GM18951 (cell line): Measurements from ENCODE around the gene WHRN.

Experiments
- POLR2A ChIP-seq: IDR thresholded peaks from 4 replicates; pipeline ENCODE4 v1.6.1; 2011; ENCODE audit warnings: mild to moderate bottlenecking; ENCODE audit not compliant: insufficient read length, insufficient read depth; ENCODE audit errors: extremely low read depth
- in situ Hi-C: fragments of 300-500 bp; cut with MboI; formaldehyde crosslinking; loops from one replicate; pipeline ENCODE4 v1.12.0; 2022; ENCODE audit warnings: low sequenced_read_pairs, mixed read lengths, inconsistent platforms; ENCODE audit not compliant: unreplicated experiment

WHRN gene

GRCh38 chr9:114467910-114468309 lies 37.4 kb downstream of the WHRN start:
- in situ Hi-C loops: no loop called here

GRCh38 chr9:114467226-114467750 lies 38.0 kb downstream of the WHRN start:
- in situ Hi-C loops: no loop called here
- TF ChIP-seq POLR2A: no peak

More at GRCh38 chr9:114467910-114468309, 37.4 kb downstream of the WHRN start:
- no peak for TF ChIP-seq POLR2A

- in situ Hi-C loops: no loop called here
Observed at GRCh38 chr9:114465906-114466900, 39.1 kb downstream of the WHRN start.

GRCh38 chr9:114465417-114465816 lies 39.9 kb downstream of the WHRN start:
- TF ChIP-seq POLR2A: no peak
- in situ Hi-C loops: no loop called here

More at GRCh38 chr9:114465906-114466900, 39.1 kb downstream of the WHRN start:
- no peak for TF ChIP-seq POLR2A

- TF ChIP-seq POLR2A: no peak
- in situ Hi-C loops: no loop called here
Observed at GRCh38 chr9:114464281-114465051, 40.8 kb downstream of the WHRN start.

GRCh38 chr9:114462791-114463190 lies 42.5 kb downstream of the WHRN start:
- TF ChIP-seq POLR2A: no peak
- in situ Hi-C loops: no loop called here

GRCh38 chr9:114461468-114461867 lies 43.8 kb downstream of the WHRN start:
- in situ Hi-C loops: no loop called here
- no peak for TF ChIP-seq POLR2A

GRCh38 chr9:114460513-114461199 lies 44.6 kb downstream of the WHRN start:
- in situ Hi-C loops: no loop called here
- TF ChIP-seq POLR2A: no peak

- in situ Hi-C loops: no loop called here
Observed at GRCh38 chr9:114459464-114459863, 45.8 kb downstream of the WHRN start.

GRCh38 chr9:114456929-114457328 lies 48.3 kb downstream of the WHRN start:
- in situ Hi-C loops: no loop called here
- TF ChIP-seq POLR2A: no peak

More at GRCh38 chr9:114459464-114459863, 45.8 kb downstream of the WHRN start:
- TF ChIP-seq POLR2A: no peak

- in situ Hi-C loops: no loop called here
- TF ChIP-seq POLR2A: no peak
Observed at GRCh38 chr9:114454652-114455051, 50.6 kb downstream of the WHRN start.

- in situ Hi-C loops: no loop called here
- no peak for TF ChIP-seq POLR2A
Observed at GRCh38 chr9:114452219-114453165, 52.8 kb downstream of the WHRN start.
